ENCODE data around the gene ATP1B1.
"Not testable (repeated sequence)": the region's sequence is repeated elsewhere in the genome, so short reads cannot be mapped to it uniquely, and the experiment has no call there.

ATP1B1 gene

DNA sequence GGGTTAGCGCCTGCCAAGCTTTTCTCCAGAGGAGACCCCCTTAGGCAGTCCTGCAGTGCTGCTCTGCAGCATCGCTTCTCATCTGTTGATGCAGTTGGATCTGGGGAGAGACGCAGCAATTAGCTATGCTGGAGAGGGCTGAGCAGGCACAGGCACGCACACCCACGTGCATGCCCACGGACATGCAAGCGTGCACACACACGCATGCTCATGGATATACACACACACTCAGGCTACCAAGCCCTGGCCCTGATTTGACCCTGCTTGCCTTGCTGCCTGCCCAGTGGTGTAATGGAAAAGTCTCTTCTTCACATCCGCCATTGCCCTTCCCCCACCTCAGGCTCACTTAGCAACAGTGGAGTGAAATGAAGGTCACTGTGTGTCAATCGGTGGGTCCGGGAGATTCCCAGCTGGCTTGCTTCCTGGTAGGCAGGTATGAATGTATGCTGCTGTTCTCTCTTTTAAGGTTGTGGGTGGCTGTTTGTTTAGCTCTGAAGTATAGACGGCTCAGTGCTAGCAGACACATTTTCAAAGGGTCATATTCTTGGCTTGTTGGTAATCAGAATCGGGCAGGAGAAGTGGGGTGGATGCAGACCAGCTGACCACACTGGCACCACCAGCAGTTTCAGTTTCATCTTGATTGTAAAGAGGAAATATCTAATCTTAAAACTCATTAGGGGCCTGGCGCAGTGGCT lies 9.5 kb downstream of the ATP1B1 start:
- DNase-seq (ENCODE audit: low spot score) = no peak

GRCh38 chr1:169117014-169117413 lies 10.5 kb downstream of the ATP1B1 start:
- no peak for DNase-seq (ENCODE audit: low spot score)

- no peak for DNase-seq (ENCODE audit: low spot score)
Observed at GRCh38 chr1:169117599-169117998, 11.1 kb downstream of the ATP1B1 start.

- no peak for DNase-seq (ENCODE audit: low spot score)
Observed at GRCh38 chr1:169118227-169118626, 11.7 kb downstream of the ATP1B1 start.

- DNase-seq (ENCODE audit: low spot score) = peak; percentile 35
Observed at GRCh38 chr1:169119405-169119804, 12.9 kb downstream of the ATP1B1 start.

DNA sequence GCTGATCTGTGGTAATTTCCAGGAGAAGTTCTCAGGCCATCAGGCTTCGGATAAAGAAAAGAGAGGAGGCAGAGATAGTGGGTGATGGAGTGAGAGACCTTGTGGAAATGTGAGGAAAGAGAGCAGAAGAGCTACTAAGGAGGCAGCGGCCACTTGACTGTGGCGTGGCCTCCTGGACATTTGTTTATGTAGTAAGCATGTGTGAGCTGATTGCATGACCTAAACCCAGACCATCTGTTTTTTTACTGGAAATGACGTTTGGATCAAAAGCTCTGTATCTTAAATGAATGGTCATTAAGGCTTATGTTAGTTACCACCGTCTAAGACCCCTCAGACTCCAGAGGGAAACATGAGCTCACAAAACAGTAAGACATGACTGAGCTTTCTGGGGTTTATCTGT lies 13.6 kb downstream of the ATP1B1 start:
- DNase-seq (ENCODE audit: low spot score) = no peak

- DNase-seq (ENCODE audit: low spot score) = no peak
Observed at GRCh38 chr1:169121146-169121923, 14.8 kb downstream of the ATP1B1 start.

DNA sequence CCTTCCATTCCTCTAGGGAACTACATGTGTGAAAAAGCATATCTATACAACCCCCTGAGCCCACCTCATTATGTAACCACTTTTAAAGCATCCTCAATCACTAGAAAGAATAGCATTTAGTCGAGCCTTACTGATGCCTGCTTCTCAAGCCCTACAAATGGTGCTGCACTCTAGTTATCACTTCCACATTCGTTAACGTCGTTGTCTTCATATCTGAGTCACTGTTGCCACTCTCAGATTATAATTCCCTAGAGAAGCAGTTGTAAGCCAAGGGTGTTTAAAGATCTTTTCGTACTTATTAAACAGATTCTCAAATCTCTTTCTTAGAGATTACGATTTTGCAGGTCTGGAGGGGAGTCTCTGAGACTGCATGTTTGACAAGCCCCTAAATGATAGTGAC lies 16.5 kb downstream of the ATP1B1 start:
- no peak for DNase-seq (ENCODE audit: low spot score)

DNA sequence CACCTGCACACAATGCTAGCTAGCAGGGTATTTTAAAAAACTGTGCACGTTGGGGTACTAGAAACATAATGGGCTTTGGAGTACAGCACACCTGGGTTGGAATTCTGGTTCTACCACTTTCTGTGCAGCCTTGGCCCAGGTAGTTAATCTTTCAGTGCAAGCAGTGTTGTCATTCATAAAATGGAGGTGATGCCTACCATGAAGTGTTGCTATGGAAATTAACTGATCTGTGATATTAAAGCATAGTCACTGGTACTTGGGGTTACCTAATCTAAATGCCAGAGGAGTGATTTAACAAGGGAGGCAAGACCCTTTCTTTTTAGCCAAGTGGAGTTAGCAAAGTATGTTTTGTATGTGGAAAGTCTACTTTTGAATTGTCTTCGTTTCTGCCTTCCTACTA lies 18.0 kb downstream of the ATP1B1 start:
- DNase-seq (ENCODE audit: low spot score) = no peak

DNA sequence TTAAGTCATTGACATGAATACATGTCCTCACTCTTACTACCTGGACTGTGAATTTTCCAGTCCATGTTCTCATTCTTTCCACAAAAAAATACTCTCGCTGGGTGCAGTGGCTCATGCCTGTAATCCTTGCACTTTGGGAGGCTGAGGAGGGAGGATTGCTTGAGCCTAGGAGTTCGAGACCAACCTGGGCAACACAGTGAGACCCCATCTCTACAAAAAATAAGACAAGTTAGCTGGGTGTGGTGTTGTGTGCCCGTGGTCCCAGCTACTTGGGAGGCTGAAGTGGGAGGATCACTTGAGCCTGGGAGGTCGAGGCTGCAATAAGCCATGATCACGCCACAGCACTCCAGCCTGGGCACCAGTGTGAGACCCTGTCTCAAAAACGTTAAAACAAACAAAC lies 19.1 kb downstream of the ATP1B1 start:
- DNase-seq (ENCODE audit: low spot score) = not testable (repeated sequence)

DNA sequence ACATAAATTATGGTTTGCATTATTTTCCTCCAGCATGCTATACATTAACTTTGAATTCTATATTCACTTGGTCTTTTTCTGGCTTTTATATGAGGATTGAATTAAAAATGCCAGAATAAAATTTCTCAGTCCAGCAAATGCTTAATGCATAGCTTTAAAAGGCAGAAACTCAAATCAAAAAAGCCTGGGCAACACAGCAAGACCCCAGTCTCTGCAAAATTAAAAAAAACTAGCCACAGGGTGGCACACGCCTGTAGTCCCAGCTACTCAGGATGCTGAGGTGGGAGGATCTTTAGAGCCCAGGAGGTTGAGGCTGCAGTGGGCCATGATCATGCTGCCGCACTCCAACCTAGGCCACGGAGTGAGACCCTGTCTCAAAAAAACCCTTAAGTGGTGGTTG lies 19.8 kb downstream of the ATP1B1 start:
- DNase-seq (ENCODE audit: low spot score) = no peak

GRCh38 chr1:169127305-169127704 lies 20.8 kb downstream of the ATP1B1 start:
- DNase-seq (ENCODE audit: low spot score) = no peak

DNA sequence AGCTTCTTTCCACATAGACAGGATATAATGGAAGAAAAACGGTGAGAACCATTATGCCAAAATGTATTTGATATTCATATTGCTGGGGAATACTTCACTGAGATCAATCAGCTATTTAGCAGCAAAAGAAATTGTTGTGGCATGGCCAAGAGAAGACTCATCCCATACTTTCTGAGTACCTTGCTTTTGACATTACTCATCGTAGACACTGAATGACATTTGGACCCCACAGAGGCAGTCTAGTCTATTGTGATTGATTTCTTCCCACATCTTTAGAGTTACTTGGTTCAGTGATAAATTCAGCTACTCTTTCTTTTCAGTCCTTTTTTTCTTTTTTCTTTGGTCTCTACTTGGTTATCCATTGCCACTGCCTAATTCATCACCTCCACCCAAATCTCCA lies 22.1 kb downstream of the ATP1B1 start:
- DNase-seq (ENCODE audit: low spot score) = no peak

GRCh38 chr1:169129109-169129784 lies 22.8 kb downstream of the ATP1B1 start:
- no peak for DNase-seq (ENCODE audit: low spot score)

DNA sequence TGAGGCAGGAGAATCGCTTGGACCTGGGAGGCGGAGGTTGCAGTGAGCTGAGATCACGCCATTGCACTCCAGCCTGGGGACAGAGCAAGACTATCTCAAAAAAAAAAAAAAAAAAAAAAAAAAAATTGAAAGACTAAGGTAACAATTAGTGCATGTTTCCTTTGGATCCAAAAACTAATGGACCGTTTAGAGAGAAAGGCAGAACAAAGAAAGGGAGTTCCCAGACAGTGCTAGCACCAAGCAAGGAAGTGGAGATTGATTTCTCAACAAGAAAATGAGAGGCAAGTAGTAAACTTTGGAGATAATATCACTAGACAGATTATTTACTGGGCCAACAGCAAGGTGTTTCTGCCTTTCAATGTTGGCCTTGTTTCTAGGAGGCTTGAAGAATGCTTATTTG lies 24.2 kb downstream of the ATP1B1 start:
- DNase-seq (ENCODE audit: low spot score) = no peak

DNA sequence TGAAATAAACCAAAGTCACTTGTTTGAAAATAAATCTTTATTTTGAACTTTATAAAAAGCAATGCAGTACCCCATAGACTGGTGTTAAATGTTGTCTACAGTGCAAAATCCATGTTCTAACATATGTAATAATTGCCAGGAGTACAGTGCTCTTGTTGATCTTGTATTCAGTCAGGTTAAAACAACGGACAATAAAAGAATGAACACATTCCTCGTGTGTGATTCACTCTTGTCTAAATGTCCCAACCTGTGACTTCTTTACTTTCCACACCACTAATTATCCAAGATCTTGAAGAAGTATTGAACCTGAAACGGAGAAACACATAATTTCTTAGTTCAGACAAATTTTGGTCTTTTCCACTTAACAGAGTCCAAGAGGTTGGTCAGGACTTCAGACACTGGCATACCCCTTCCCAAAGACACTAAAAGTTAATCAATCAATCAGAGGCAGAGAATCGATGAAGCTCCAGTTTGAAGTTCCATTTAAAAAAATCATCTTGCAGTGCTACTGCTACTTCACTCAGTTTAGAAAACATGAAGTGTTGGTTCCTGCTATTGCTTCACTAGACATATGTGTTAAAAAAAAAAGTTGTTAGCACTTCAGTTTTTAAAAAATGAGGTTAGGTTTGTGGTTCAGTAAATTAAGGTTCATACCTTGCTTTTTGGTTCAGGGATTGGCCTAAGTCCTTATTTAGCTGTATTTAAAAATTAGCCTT lies 26.2 kb downstream of the ATP1B1 start:
- no peak for DNase-seq (ENCODE audit: low spot score)

- DNase-seq (ENCODE audit: low spot score) = no peak
Observed at GRCh38 chr1:169133228-169133576, 26.7 kb downstream of the ATP1B1 start.

- DNase-seq (ENCODE audit: low spot score) = peak; percentile 21
Observed at GRCh38 chr1:169133801-169134502, 27.5 kb downstream of the ATP1B1 start.

GRCh38 chr1:169137357-169137756 lies 30.9 kb downstream of the ATP1B1 start:
- DNase-seq (ENCODE audit: low spot score) = no peak

- no peak for DNase-seq (ENCODE audit: low spot score)
Observed at GRCh38 chr1:169138866-169139670, 32.6 kb downstream of the ATP1B1 start.

DNA sequence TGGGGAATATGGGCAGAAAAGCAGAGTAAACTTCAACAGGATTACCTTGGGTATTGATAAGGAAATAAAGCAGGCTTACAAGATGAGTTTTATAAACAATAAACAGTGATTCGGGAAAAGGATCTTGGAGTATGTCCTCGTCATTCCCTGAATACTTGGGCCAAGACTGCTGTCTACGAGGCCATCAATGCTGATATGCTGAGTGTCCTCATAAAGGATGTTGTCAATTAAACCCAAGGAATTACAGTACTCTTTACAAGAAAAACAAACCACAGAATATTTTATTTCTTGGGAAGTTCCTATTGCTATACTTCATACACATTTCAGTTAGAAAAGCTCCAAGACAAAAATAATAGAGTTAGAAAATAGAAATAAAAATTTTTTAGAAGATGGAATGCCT lies 34.9 kb downstream of the ATP1B1 start:
- DNase-seq (ENCODE audit: low spot score) = no peak

Data from GM03348 (cell line).